Measurements from ENCODE around the gene TDRD7.

Gene TDRD7

DNA sequence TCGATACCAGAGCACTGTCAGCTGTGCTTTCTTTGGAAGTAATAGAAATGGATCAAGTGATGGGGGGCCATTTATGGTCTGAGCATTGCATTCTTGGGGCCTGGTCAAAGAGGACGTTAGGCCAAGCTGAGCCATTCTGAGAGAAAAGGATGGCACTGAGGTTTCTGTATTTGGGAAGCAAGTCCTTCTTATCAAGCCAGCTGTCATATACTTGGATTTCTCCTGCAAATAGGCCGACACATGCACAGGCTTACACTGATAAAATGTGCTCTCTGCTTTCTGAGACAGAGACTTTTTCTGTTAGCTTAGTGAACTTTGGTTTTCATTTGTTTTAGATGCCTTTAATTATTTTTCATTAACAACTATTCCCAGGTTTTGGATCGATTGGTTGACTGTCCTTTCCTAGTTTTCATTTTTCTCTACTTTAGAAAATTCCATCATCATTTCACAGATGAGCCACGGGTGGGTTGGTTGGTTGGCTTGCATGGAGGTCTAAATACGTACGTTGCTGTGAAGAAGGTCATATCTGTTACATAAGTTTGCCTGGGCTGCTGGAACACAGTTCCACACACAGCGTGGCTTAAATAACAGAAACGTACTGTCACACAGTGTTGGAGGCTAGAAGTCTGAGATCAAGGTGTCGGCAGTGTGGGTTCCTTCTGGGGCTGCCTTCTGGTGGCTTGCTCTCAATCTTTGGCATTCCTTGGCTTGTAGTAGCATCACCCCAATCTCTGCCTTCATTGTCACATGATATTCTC is 109.9 kb downstream of the TDRD7 start:
- Histone ChIP-seq H3K27me3 (ENCODE audit: control insufficient read depth in 3 of 3, insufficient read depth in 3 of 3, low read depth in 1 of 3, low read length in 3 of 3) (peaks cover 0 to 51% (median 0%) of the 10 kb centered on the region in 3 experiments), H3K4me1 (ENCODE audit: control insufficient read depth in 2 of 2, insufficient read depth in 1 of 2, low read depth in 1 of 2, low read length in 2 of 2) (peaks cover 0 to 3% of the 10 kb centered on the region in 2 donors), H3K4me3 (ENCODE audit: low read length in 2 of 2) (no peak overlapping the region), H3K18ac (ENCODE audit: low read length) (no peak overlapping the region), H3K4me2 (ENCODE audit: insufficient read depth, low read length, poor library complexity, severe bottlenecking) (no peak overlapping the region), H2AK5ac (ENCODE audit: low read depth, low read length) (no peak overlapping the region), H3K14ac (ENCODE audit: low read length) (no peak overlapping the region), H4K8ac (ENCODE audit: low read depth, low read length) (no peak overlapping the region), H3K36me3 (replicated peaks in 1 of 2; ENCODE audit: control insufficient read depth in 2 of 2, insufficient read depth in 2 of 2, low read length in 2 of 2) (no peaks in the 10 kb centered on the region), H3K27ac (replicated peaks; ENCODE audit: low read length) (no peak overlapping the region), H3K4ac (ENCODE audit: low read length) (no peak overlapping the region), H3K79me1 (ENCODE audit: low read depth, low read length) (no peaks in the 10 kb centered on the region), H2BK120ac (ENCODE audit: low read depth, low read length) (no peak overlapping the region), H3K9me3 (replicated peaks in 1 of 2; ENCODE audit: control insufficient read depth in 2 of 2, insufficient read depth in 1 of 2, low read depth in 1 of 2, low read length in 2 of 2) (no peaks in the 10 kb centered on the region), H3K9ac (ENCODE audit: low read depth, low read length, poor library complexity) (no peak overlapping the region), H3K23ac (ENCODE audit: low read depth, low read length, poor library complexity) (no peak overlapping the region), H4K91ac (ENCODE audit: low read depth, low read length, poor library complexity) (no peak overlapping the region), H2BK15ac (ENCODE audit: low read length) (no peak overlapping the region), H2BK5ac (ENCODE audit: low read length) (no peak overlapping the region), H2AFZ (ENCODE audit: low read length) (no peak overlapping the region), H2BK12ac (ENCODE audit: low read length) (no peak overlapping the region)
- WGBS, 2 donors (ENCODE audit: extremely low coverage in 2 of 2, insufficient read length in 2 of 2, insufficient replicate concordance in 1 of 2), result no CpG with 5 or more reads among the region's 10 CpGs
- DNase-seq (ENCODE audit: low spot score), result no peak

- H3K4ac ChIP-seq (ENCODE audit: low read length), result no peak overlapping the region
- DNase-seq (ENCODE audit: low spot score), result no peak
- H3K14ac ChIP-seq (ENCODE audit: low read length), result no peak overlapping the region
- no peak overlapping the region for H4K8ac ChIP-seq (ENCODE audit: low read depth, low read length)
- peaks cover 0 to 16% of the 10 kb centered on the region in 2 donors for H3K4me1 ChIP-seq (ENCODE audit: control insufficient read depth in 2 of 2, insufficient read depth in 1 of 2, low read depth in 1 of 2, low read length in 2 of 2)
- no peaks in the 10 kb centered on the region for H3K79me1 ChIP-seq (ENCODE audit: low read depth, low read length)
- H4K91ac ChIP-seq (ENCODE audit: low read depth, low read length, poor library complexity), result no peak overlapping the region
- H3K9ac ChIP-seq (ENCODE audit: low read depth, low read length, poor library complexity), result no peak overlapping the region
- H3K18ac ChIP-seq (ENCODE audit: low read length), result no peak overlapping the region
- H3K4me2 ChIP-seq (ENCODE audit: insufficient read depth, low read length, poor library complexity, severe bottlenecking), result no peak overlapping the region
- no peak overlapping the region for H2BK5ac ChIP-seq (ENCODE audit: low read length)
- H3K27me3 ChIP-seq (ENCODE audit: control insufficient read depth in 3 of 3, insufficient read depth in 3 of 3, low read depth in 1 of 3, low read length in 3 of 3), result peaks cover 0 to 72% (median 2%) of the 10 kb centered on the region in 3 experiments
- H2BK12ac ChIP-seq (ENCODE audit: low read length), result no peak overlapping the region
- H2AFZ ChIP-seq (ENCODE audit: low read length), result no peak overlapping the region
- no peak overlapping the region for H3K27ac ChIP-seq (replicated peaks; ENCODE audit: low read length)
- no peaks in the 10 kb centered on the region for H3K9me3 ChIP-seq (replicated peaks in 1 of 2; ENCODE audit: control insufficient read depth in 2 of 2, insufficient read depth in 1 of 2, low read depth in 1 of 2, low read length in 2 of 2)
- no peak overlapping the region for H3K23ac ChIP-seq (ENCODE audit: low read depth, low read length, poor library complexity)
- no peak overlapping the region for H2BK15ac ChIP-seq (ENCODE audit: low read length)
- no peak overlapping the region for H3K4me3 ChIP-seq (ENCODE audit: low read length in 2 of 2)
- no peak overlapping the region for H2BK120ac ChIP-seq (ENCODE audit: low read depth, low read length)
- H2AK5ac ChIP-seq (ENCODE audit: low read depth, low read length), result no peak overlapping the region
- WGBS, 2 donors (ENCODE audit: extremely low coverage in 2 of 2, insufficient read length in 2 of 2, insufficient replicate concordance in 1 of 2), result no CpG with 5 or more reads among the region's 4 CpGs
- H3K36me3 ChIP-seq (replicated peaks in 1 of 2; ENCODE audit: control insufficient read depth in 2 of 2, insufficient read depth in 2 of 2, low read length in 2 of 2), result no peaks in the 10 kb centered on the region
Measured at GRCh38 chr9:97524424-97524823, 112.5 kb downstream of the TDRD7 start.

DNA sequence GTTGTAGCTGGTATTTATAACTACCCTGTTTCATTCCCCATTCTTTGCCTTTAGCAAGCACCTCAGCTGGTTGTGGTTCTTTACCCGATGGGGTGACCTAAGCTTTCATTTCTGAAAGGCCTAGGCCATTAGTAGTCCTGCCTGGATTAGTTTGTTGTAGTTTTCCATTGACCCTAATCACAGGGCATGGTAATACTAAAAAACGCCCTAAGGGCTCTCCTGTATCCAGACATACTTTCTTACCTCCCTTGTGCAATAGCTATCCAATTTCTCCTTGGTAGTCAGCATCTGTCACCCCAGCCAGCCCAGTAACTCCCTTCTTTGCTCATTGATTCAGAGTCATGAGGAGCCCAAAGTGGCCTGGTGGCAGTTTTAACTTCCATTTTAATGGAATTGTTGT is 113.6 kb downstream of the TDRD7 start:
- no peak overlapping the region for H2AK5ac ChIP-seq (ENCODE audit: low read depth, low read length)
- H2BK15ac ChIP-seq (ENCODE audit: low read length), result no peak overlapping the region
- no peaks in the 10 kb centered on the region for H3K9me3 ChIP-seq (replicated peaks in 1 of 2; ENCODE audit: control insufficient read depth in 2 of 2, insufficient read depth in 1 of 2, low read depth in 1 of 2, low read length in 2 of 2)
- DNase-seq (ENCODE audit: low spot score), result no peak
- H3K36me3 ChIP-seq (replicated peaks in 1 of 2; ENCODE audit: control insufficient read depth in 2 of 2, insufficient read depth in 2 of 2, low read length in 2 of 2), result no peaks in the 10 kb centered on the region
- no peak overlapping the region for H2BK12ac ChIP-seq (ENCODE audit: low read length)
- no peak overlapping the region for H2AFZ ChIP-seq (ENCODE audit: low read length)
- no peak overlapping the region for H4K8ac ChIP-seq (ENCODE audit: low read depth, low read length)
- no peak overlapping the region for H3K4me2 ChIP-seq (ENCODE audit: insufficient read depth, low read length, poor library complexity, severe bottlenecking)
- H3K4me3 ChIP-seq (ENCODE audit: low read length in 2 of 2), result no peak overlapping the region
- no CpG with 5 or more reads among the region's 2 CpGs for WGBS, 2 donors (ENCODE audit: extremely low coverage in 2 of 2, insufficient read length in 2 of 2, insufficient replicate concordance in 1 of 2)
- no peak overlapping the region for H3K4ac ChIP-seq (ENCODE audit: low read length)
- H3K79me1 ChIP-seq (ENCODE audit: low read depth, low read length), result no peaks in the 10 kb centered on the region
- H3K23ac ChIP-seq (ENCODE audit: low read depth, low read length, poor library complexity), result no peak overlapping the region
- H3K9ac ChIP-seq (ENCODE audit: low read depth, low read length, poor library complexity), result no peak overlapping the region
- H2BK5ac ChIP-seq (ENCODE audit: low read length), result no peak overlapping the region
- peaks cover 0 to 16% of the 10 kb centered on the region in 2 donors for H3K4me1 ChIP-seq (ENCODE audit: control insufficient read depth in 2 of 2, insufficient read depth in 1 of 2, low read depth in 1 of 2, low read length in 2 of 2)
- no peak overlapping the region for H2BK120ac ChIP-seq (ENCODE audit: low read depth, low read length)
- no peak overlapping the region for H3K18ac ChIP-seq (ENCODE audit: low read length)
- H3K27ac ChIP-seq (replicated peaks; ENCODE audit: low read length), result no peak overlapping the region
- H3K27me3 ChIP-seq (ENCODE audit: control insufficient read depth in 3 of 3, insufficient read depth in 3 of 3, low read depth in 1 of 3, low read length in 3 of 3), result peaks cover 0 to 71% (median 2%) of the 10 kb centered on the region in 3 experiments
- H4K91ac ChIP-seq (ENCODE audit: low read depth, low read length, poor library complexity), result no peak overlapping the region
- no peak overlapping the region for H3K14ac ChIP-seq (ENCODE audit: low read length)

DNA sequence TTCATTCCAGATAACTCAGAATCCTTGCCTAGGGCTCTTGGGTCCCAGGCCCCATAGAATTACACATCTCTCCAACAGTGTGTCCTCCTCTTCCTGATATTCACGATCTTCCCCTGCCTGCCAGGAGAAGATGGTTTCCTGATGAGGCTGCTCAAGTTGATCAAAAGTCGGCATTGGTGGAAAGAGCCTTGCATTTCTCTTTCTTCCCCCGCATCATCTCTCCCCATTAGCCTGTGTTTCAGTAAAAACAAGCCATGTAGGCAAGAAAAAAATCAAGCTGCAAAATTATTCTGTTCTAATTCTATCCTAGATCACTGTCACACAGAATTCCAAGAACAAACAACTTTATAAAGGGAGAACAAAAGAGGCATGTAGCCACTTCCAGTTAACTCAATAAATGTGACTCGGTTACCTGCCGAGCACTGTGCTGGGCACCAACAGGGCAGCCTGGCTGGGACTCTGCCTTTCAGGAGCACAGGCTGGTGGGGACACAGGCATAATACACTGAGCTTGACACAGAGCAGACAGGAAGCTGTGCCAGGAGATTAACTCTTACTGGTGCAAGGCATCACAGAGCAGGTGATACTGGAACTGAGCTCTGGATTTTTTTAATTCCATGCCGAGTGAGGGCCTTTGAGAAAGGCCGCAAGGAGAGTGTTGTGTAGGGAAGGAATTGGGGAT is 115.1 kb downstream of the TDRD7 start:
- Histone ChIP-seq H3K79me1 (ENCODE audit: low read depth, low read length) (no peaks in the 10 kb centered on the region), H3K4me2 (ENCODE audit: insufficient read depth, low read length, poor library complexity, severe bottlenecking) (no peak overlapping the region), H3K27me3 (ENCODE audit: control insufficient read depth in 3 of 3, insufficient read depth in 3 of 3, low read depth in 1 of 3, low read length in 3 of 3) (peaks cover 0 to 56% (median 2%) of the 10 kb centered on the region in 3 experiments), H3K9ac (ENCODE audit: low read depth, low read length, poor library complexity) (no peak overlapping the region), H2AFZ (ENCODE audit: low read length) (no peak overlapping the region), H3K14ac (ENCODE audit: low read length) (no peak overlapping the region), H3K4me3 (ENCODE audit: low read length in 2 of 2) (no peak overlapping the region), H2BK15ac (ENCODE audit: low read length) (no peak overlapping the region), H2BK5ac (ENCODE audit: low read length) (no peak overlapping the region), H3K4ac (ENCODE audit: low read length) (no peak overlapping the region), H3K23ac (ENCODE audit: low read depth, low read length, poor library complexity) (no peak overlapping the region), H2BK120ac (ENCODE audit: low read depth, low read length) (no peak overlapping the region), H2BK12ac (ENCODE audit: low read length) (no peak overlapping the region), H3K9me3 (replicated peaks in 1 of 2; ENCODE audit: control insufficient read depth in 2 of 2, insufficient read depth in 1 of 2, low read depth in 1 of 2, low read length in 2 of 2) (no peaks in the 10 kb centered on the region), H3K4me1 (ENCODE audit: control insufficient read depth in 2 of 2, insufficient read depth in 1 of 2, low read depth in 1 of 2, low read length in 2 of 2) (peaks cover 0 to 16% of the 10 kb centered on the region in 2 donors), H2AK5ac (ENCODE audit: low read depth, low read length) (no peak overlapping the region), H3K36me3 (replicated peaks in 1 of 2; ENCODE audit: control insufficient read depth in 2 of 2, insufficient read depth in 2 of 2, low read length in 2 of 2) (no peaks in the 10 kb centered on the region), H3K27ac (replicated peaks; ENCODE audit: low read length) (no peak overlapping the region), H4K91ac (ENCODE audit: low read depth, low read length, poor library complexity) (no peak overlapping the region), H4K8ac (ENCODE audit: low read depth, low read length) (no peak overlapping the region), H3K18ac (ENCODE audit: low read length) (no peak overlapping the region)
- no peak for DNase-seq (ENCODE audit: low spot score)
- WGBS, 2 donors (ENCODE audit: extremely low coverage in 2 of 2, insufficient read length in 2 of 2, insufficient replicate concordance in 1 of 2), result no CpG with 5 or more reads among the region's 7 CpGs
